H1 (cell line): ENCODE data around the gene HOXB6. TPM values are rescaled to one million over a fixed set of nuclear protein-coding genes. Genes with fewer than 3 reads are reported as not detected.

Experiments
- CTCF ChIA-PET: fragments of 300-600 bp; sonication (Branson Sonifier 250); formaldehyde crosslinking; loops from one replicate; lab custom pipeline; 2021; ENCODE audit not compliant: partially characterized antibody; lab: Charles Lee
- POLR2A ChIA-PET: fragments of 300-600 bp; sonication (Branson Sonifier 250); formaldehyde crosslinking; loops from one replicate; lab custom pipeline; 2021; ENCODE audit warnings: inconsistent platforms; ENCODE audit not compliant: partially characterized antibody; lab: Charles Lee
- DNase-seq, 2 experiments: peaks; one replicate each; pipeline versions ENCODE4 v3.0.0 to v3.0.0-alpha.2; 2010 to 2022; ENCODE audit warnings: low spot score in 2 of 2, low read depth in 1 of 2, mixed read lengths in 1 of 2
- FAIRE-seq: peaks from 2 replicates; lab custom pipeline; 2011; peaks lifted over from hg19 to GRCh38; lab: Jason Lieb, UNC
- H2AFZ ChIP-seq: 2 replicates; pipeline ENCODE4 v1.8.1; 2012; ENCODE audit warnings: low read length, inconsistent platforms
- H2AK5ac ChIP-seq: 2 replicates; pipeline ENCODE4 v1.6.1; 2013; ENCODE audit warnings: low read depth, low read length
- H2BK120ac ChIP-seq: replicated peaks from 2 replicates; pipeline ENCODE3; 2013; ENCODE audit warnings: low read depth, low read length, inconsistent platforms
- H2BK12ac ChIP-seq: 2 replicates; pipeline ENCODE4 v1.6.1; 2013; ENCODE audit warnings: low read depth, low read length
- H2BK15ac ChIP-seq: 2 replicates; pipeline ENCODE4 v1.6.1; 2013; ENCODE audit warnings: low read length
- H2BK20ac ChIP-seq: 2 replicates; pipeline ENCODE4 v1.6.1; 2013; ENCODE audit warnings: low read length
- H2BK5ac ChIP-seq: 2 replicates; pipeline ENCODE4 v1.6.1; 2013; ENCODE audit warnings: low read depth, low read length
- H3K14ac ChIP-seq: 2 replicates; pipeline ENCODE4 v1.6.1; 2013; ENCODE audit warnings: inconsistent platforms; ENCODE audit not compliant: insufficient read length
- H3K18ac ChIP-seq: 2 replicates; pipeline ENCODE4 v1.6.1; 2013; ENCODE audit warnings: low read length; ENCODE audit errors: extremely low read depth
- H3K23ac ChIP-seq: 2 replicates; pipeline ENCODE4 v1.6.1; 2013; ENCODE audit warnings: inconsistent platforms; ENCODE audit not compliant: insufficient read length
- H3K23me2 ChIP-seq: 2 replicates; pipeline ENCODE4 v1.6.1; 2013; ENCODE audit warnings: low read depth, low read length
- H3K27ac ChIP-seq: 2 replicates; pipeline ENCODE4 v1.6.1; 2011; ENCODE audit warnings: low read depth, low read length, inconsistent platforms
- H3K27me3 ChIP-seq, 4 experiments: replicated peaks in 1 of 4; 1 replicate in 1 of 4; 2 replicates in 3 of 4; pipeline versions ENCODE4 v1.6.1 to v1.8.1; 2011 to 2013; ENCODE audit warnings: low read length in 3 of 4, mild to moderate bottlenecking in 3 of 4, inconsistent platforms in 2 of 4, mixed read lengths in 2 of 4, moderate library complexity in 1 of 4; ENCODE audit not compliant: control insufficient read depth in 3 of 4, insufficient read depth in 3 of 4; ENCODE audit errors: extremely low read depth in 1 of 4
- H3K36me3 ChIP-seq, 4 experiments: 2 replicates each; pipeline versions ENCODE4 v1.6.1 to v1.8.1; 2011 to 2013; ENCODE audit warnings: mild to moderate bottlenecking in 4 of 4, low read length in 3 of 4, moderate library complexity in 2 of 4, control low read depth in 1 of 4, inconsistent platforms in 1 of 4; ENCODE audit not compliant: insufficient read depth in 4 of 4, control insufficient read depth in 2 of 4
- H3K4ac ChIP-seq: replicated peaks from 2 replicates; pipeline ENCODE3; 2013; ENCODE audit warnings: low read length, low read depth, mixed read lengths, inconsistent platforms; ENCODE audit not compliant: insufficient read length
- H3K4me1 ChIP-seq, 4 experiments: replicated peaks in 1 of 4; 1 replicate in 1 of 4; 2 replicates in 3 of 4; pipeline versions ENCODE4 v1.6.1 to v1.8.1; 2011 to 2013; ENCODE audit warnings: low read length in 3 of 4, inconsistent platforms in 2 of 4, mixed read lengths in 1 of 4; ENCODE audit not compliant: insufficient read depth in 4 of 4, control insufficient read depth in 3 of 4
- H3K4me2 ChIP-seq, 2 experiments: 2 replicates each; pipeline versions ENCODE4 v1.6.1 to v1.8.1; 2011 to 2013; ENCODE audit warnings: low read depth in 2 of 2, low read length in 2 of 2, control low read depth in 1 of 2, inconsistent platforms in 1 of 2, mild to moderate bottlenecking in 1 of 2; ENCODE audit not compliant: insufficient read depth in 1 of 2
- H3K4me3 ChIP-seq, 4 experiments: fragments of 200-600, 300-600 bp in 1 of 4; sonication (generic), shearing (Covaris generic), sonication (Bioruptor Twin) in 1 of 4; 2 replicates each; pipeline versions ENCODE4 v1.5.1 to v1.8.1; 2011 to 2016; ENCODE audit warnings: low read length in 4 of 4, low read depth in 3 of 4, control low read depth in 2 of 4, inconsistent platforms in 2 of 4, mild to moderate bottlenecking in 2 of 4, mixed read lengths in 1 of 4, moderate library complexity in 1 of 4; ENCODE audit not compliant: insufficient read depth in 2 of 4; ENCODE audit errors: extremely low read depth in 1 of 4
- H3K56ac ChIP-seq: replicated peaks from 2 replicates; pipeline ENCODE3; 2013; ENCODE audit warnings: low read depth, mild to moderate bottlenecking, mixed read lengths, low read length, inconsistent platforms; ENCODE audit not compliant: insufficient read length
- H3K79me1 ChIP-seq: 2 replicates; pipeline ENCODE4 v1.6.1; 2013; ENCODE audit warnings: low read depth, low read length, control low read depth
- H3K79me2 ChIP-seq, 2 experiments: 2 replicates each; pipeline versions ENCODE4 v1.6.1 to v1.8.1; 2012 to 2013; ENCODE audit warnings: low read length in 2 of 2, mild to moderate bottlenecking in 2 of 2, inconsistent platforms in 1 of 2; ENCODE audit not compliant: insufficient read depth in 2 of 2, control insufficient read depth in 1 of 2
- H3K9ac ChIP-seq, 4 experiments: replicated peaks in 1 of 4; 1 replicate in 1 of 4; 2 replicates in 3 of 4; pipeline versions ENCODE4 v1.6.1 to v1.8.1; 2011 to 2013; ENCODE audit warnings: low read depth in 3 of 4, low read length in 3 of 4, control low read depth in 2 of 4, mild to moderate bottlenecking in 2 of 4, moderate library complexity in 2 of 4, inconsistent platforms in 1 of 4; ENCODE audit errors: extremely low read depth in 1 of 4
- H3K9me3 ChIP-seq, 2 experiments: 2 replicates each; pipeline versions ENCODE4 v1.6.1 to v1.8.1; 2012 to 2013; ENCODE audit warnings: mild to moderate bottlenecking in 2 of 2, moderate library complexity in 2 of 2, control low read depth in 1 of 2, inconsistent platforms in 1 of 2, low read depth in 1 of 2, low read length in 1 of 2, mixed read lengths in 1 of 2; ENCODE audit not compliant: insufficient read depth in 2 of 2
- H4K20me1 ChIP-seq, 2 experiments: replicated peaks in 1 of 2; 2 replicates each; pipeline versions ENCODE3 to v1.8.1; 2011 to 2013; ENCODE audit warnings: inconsistent platforms in 2 of 2, low read length in 2 of 2, mild to moderate bottlenecking in 1 of 2; ENCODE audit not compliant: insufficient read depth in 2 of 2, control insufficient read depth in 1 of 2
- H4K5ac ChIP-seq: 2 replicates; pipeline ENCODE4 v1.6.1; 2013; ENCODE audit warnings: low read length, low read depth, mixed read lengths, inconsistent platforms; ENCODE audit not compliant: insufficient read length
- H4K8ac ChIP-seq: 2 replicates; pipeline ENCODE4 v1.8.0; 2013; ENCODE audit warnings: mild to moderate bottlenecking, moderate library complexity, low read length, inconsistent platforms; ENCODE audit not compliant: insufficient read depth; ENCODE audit errors: extremely low read depth
- H4K91ac ChIP-seq: replicated peaks from 2 replicates; pipeline ENCODE3; 2013; ENCODE audit warnings: low read length, mixed read lengths, inconsistent platforms; ENCODE audit not compliant: insufficient read length
- CEBPB ChIP-seq: IDR thresholded peaks from 2 replicates; pipeline ENCODE4 v1.6.1; 2012; ENCODE audit warnings: low read depth, low read length
- EGR1 ChIP-seq: IDR thresholded peaks from 2 replicates; pipeline ENCODE4 v1.6.1; 2011; ENCODE audit warnings: low read depth, low read length, borderline replicate concordance
- EZH2 ChIP-seq: fragments of 200-600 bp; sonication (generic); IDR thresholded peaks from 2 replicates; pipeline ENCODE4 v1.7.1; 2012; ENCODE audit warnings: low read depth, mild to moderate bottlenecking, moderate library complexity, low read length, inconsistent platforms; ENCODE audit not compliant: severe bottlenecking
- KDM5A ChIP-seq: fragments of 200-600 bp; IDR thresholded peaks from 2 replicates; pipeline ENCODE4 v1.7.1; 2012; ENCODE audit warnings: mild to moderate bottlenecking, low read length, inconsistent platforms, mixed read lengths
- NANOG ChIP-seq: IDR thresholded peaks from 2 replicates; pipeline ENCODE4 v1.6.1; 2011; ENCODE audit warnings: low read length, low read depth, mild to moderate bottlenecking, inconsistent platforms; ENCODE audit not compliant: insufficient read depth, poor library complexity, severe bottlenecking
- RNF2 ChIP-seq: fragments of 200-900, 300-1000 bp; sonication (generic); IDR thresholded peaks from 2 replicates; pipeline ENCODE4 v1.7.1; 2016; ENCODE audit warnings: borderline replicate concordance, low read depth, mild to moderate bottlenecking, antibody characterized with exemption, low read length; ENCODE audit not compliant: poor library complexity, severe bottlenecking; ENCODE audit errors: missing control alignments
- SP4 ChIP-seq: IDR thresholded peaks from 2 replicates; pipeline ENCODE4 v1.6.1; 2012; ENCODE audit warnings: low read length, inconsistent platforms
- WGBS, 2 experiments: shearing (Covaris generic) in 1 of 2; methylation state at CpG; one replicate each; pipeline versions ENCODE4 v1.1.6 to v1.1.7; 2013 to 2015; ENCODE audit warnings: low lambda C conversion rate in 2 of 2, mixed read lengths in 2 of 2, inconsistent platforms in 1 of 2, low coverage in 1 of 2, missing lambda C conversion rate in 1 of 2; ENCODE audit not compliant: insufficient replicate concordance in 2 of 2, insufficient coverage in 1 of 2, insufficient read length in 1 of 2; ENCODE audit errors: extremely low coverage in 1 of 2, missing lambda C conversion rate in 1 of 2; 5-methylcytosine and 5-hydroxymethylcytosine counted together
- polyA plus RNA-seq, 7 experiments: library from polyadenylated mRNA; depleted of rRNA in 3 of 7; stranded (reverse) in 5 of 7; unstranded in 2 of 7; fragments of >200 nt in 5 of 7; fragments of 200-250 nt in 2 of 7; gene quantifications; 1 replicate in 5 of 7; 2 replicates in 1 of 7; 4 replicates in 1 of 7; pipeline versions ENCODE4 v1.2.1 to v1.2.3, GENCODE V29; 2011 to 2013; ENCODE audit warnings: missing spikeins in 2 of 7, mixed read lengths in 2 of 7
- total RNA-seq: library from RNA; stranded (reverse); fragmentation: NEBNext Ultra II Directional; extraction: Animal tissue kit (Norgen Biotek cat#: 25700); gene quantifications from 2 replicates; pipeline ENCODE4 v1.2.1, GENCODE V29; 2021

The HOXB6 gene
- total and polyA plus RNA-seq, 2 of the 8 experiments (the other 6 are each of a cell fraction or from before 2014, with no cell fraction given): not detected

GRCh38 chr17:48592057-48592514 is 12.7 kb downstream of the HOXB6 start:
- Histone ChIP-seq H2BK12ac (no peak overlapping the region), H2BK120ac (no peak overlapping the region), H3K79me1 (no peaks in the 10 kb centered on the region), H2AFZ (no peak overlapping the region), H3K23ac (no peak overlapping the region), H3K9me3 (no peaks in the 10 kb centered on the region; a peak in 1 of 4 replicates), H3K27me3 (peaks cover 95 to 100% (median 99%) of the 10 kb centered on the region in 4 experiments), H2AK5ac (no peak overlapping the region), H2BK20ac (no peak overlapping the region), H3K18ac (no peak overlapping the region), H3K4ac (no peak overlapping the region), H2BK5ac (no peak overlapping the region), H4K20me1 (peaks cover 31 to 40% of the 10 kb centered on the region in 2 experiments), H3K23me2 (no peaks in the 10 kb centered on the region; the same call in 1 of the 2 replicates)
- CTCF ChIA-PET: interaction anchor here (0.9 to 7.0 kb wide), 17 partner anchors 23 to 364 kb away, joined by 3 to 53 read pairs (median 8); partner anchors contain the start of gene HOXB9
- WGBS, 2 experiments: 13% methylated on average over 31 of the region's 33 CpGs; no CpG with 5 or more reads in 1 of the 2 experiments
- no peak for FAIRE-seq
- TF ChIP-seq CEBPB: no peak
- no peak for TF ChIP-seq KDM5A
- TF ChIP-seq EZH2: peak; percentile 32
- 0 out of 2 replicates have a peak, but pooled peaks have one; percentile 62 for TF ChIP-seq EGR1
- TF ChIP-seq SP4: no peak
- TF ChIP-seq NANOG: no peak
- TF ChIP-seq RNF2: peak; percentile 86
- TF ChIP-seq, all 59 proteins: peak for 3
- POLR2A ChIA-PET: interaction anchor here (1.3 kb wide), 1 partner anchor 259 kb away, joined by 3 read pairs; no protein-coding TSS in a partner anchor
- Histone ChIP-seq H3K4me3 (no peak overlapping the region), H3K27ac (no peak overlapping the region), H3K4me1 (peaks cover 0 to 11% (median 3%) of the 10 kb centered on the region in 4 experiments; a peak in 5 of 7 replicates), H4K8ac (no peak overlapping the region), H4K91ac (no peak overlapping the region), H3K9ac (no peak overlapping the region), H2BK15ac (no peak overlapping the region), H3K4me2 (no peak overlapping the region), H3K36me3 (peaks cover 0 to 3% (median 0%) of the 10 kb centered on the region in 4 experiments; a peak in 1 of 8 replicates), H3K56ac (no peak overlapping the region), H3K14ac (no peak overlapping the region), H3K79me2 (no peaks in the 10 kb centered on the region), H4K5ac (no peak overlapping the region)
- no peak for DNase-seq
